ENCODE results near the gene IRS1. TPM values are rescaled to one million over a fixed set of nuclear protein-coding genes. Genes with fewer than 3 reads are reported as not detected.
A peak's percentile ranks its signal among the peaks of the same experiment; 100 is the strongest.

Gene IRS1
- total and polyA plus RNA-seq, 2 donors (not counting 1 experiment from before 2014, with no cell fraction given): 14.3 to 29.1 TPM

GRCh38 chr2:226730481-226730880 lies 69.1 kb downstream of the IRS1 start:
- H2AFZ ChIP-seq (ENCODE audit: low read length): no peak overlapping the region
- no peaks in the 10 kb centered on the region for H3K36me3 ChIP-seq (ENCODE audit: control insufficient read depth, insufficient read depth, low read length)
- no peaks in the 10 kb centered on the region for H4K20me1 ChIP-seq (ENCODE audit: control insufficient read depth, extremely low read depth, insufficient read depth, low read length)
- no peaks in the 10 kb centered on the region for H3K27me3 ChIP-seq (ENCODE audit: control insufficient read depth, insufficient read depth, low read length)
- H3K9me3 ChIP-seq (ENCODE audit: control insufficient read depth, insufficient read depth, low read depth, low read length): no peaks in the 10 kb centered on the region
- TF ChIP-seq EZH2 (IDR thresholded peaks at IDR 0.05; ENCODE audit: low read length, missing control alignments): no peak
- TF ChIP-seq, protein P1, sequence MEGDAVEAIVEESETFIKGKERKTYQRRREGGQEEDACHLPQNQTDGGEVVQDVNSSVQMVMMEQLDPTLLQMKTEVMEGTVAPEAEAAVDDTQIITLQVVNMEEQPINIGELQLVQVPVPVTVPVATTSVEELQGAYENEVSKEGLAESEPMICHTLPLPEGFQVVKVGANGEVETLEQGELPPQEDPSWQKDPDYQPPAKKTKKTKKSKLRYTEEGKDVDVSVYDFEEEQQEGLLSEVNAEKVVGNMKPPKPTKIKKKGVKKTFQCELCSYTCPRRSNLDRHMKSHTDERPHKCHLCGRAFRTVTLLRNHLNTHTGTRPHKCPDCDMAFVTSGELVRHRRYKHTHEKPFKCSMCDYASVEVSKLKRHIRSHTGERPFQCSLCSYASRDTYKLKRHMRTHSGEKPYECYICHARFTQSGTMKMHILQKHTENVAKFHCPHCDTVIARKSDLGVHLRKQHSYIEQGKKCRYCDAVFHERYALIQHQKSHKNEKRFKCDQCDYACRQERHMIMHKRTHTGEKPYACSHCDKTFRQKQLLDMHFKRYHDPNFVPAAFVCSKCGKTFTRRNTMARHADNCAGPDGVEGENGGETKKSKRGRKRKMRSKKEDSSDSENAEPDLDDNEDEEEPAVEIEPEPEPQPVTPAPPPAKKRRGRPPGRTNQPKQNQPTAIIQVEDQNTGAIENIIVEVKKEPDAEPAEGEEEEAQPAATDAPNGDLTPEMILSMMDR (conservative IDR thresholded peaks at IDR 0.05 in 1 of 2, IDR thresholded peaks at IDR 0.05 in 1 of 2; ENCODE audit: low read depth in 1 of 2, low read length in 2 of 2): peak; percentile 29 to 31
- H3K79me2 ChIP-seq (ENCODE audit: control insufficient read depth, insufficient read depth, low read length): peaks cover 7% of the 10 kb centered on the region
- H3K9ac ChIP-seq (ENCODE audit: insufficient read depth, low read length): no peak overlapping the region
- DNase-seq (ENCODE audit: low read depth in 2 of 2): peak in 1 of 2 donors; percentile 71
- H3K4me1 ChIP-seq (ENCODE audit: control insufficient read depth, extremely low read depth, insufficient read depth, low read length): peaks cover 5% of the 10 kb centered on the region
- H3K4me2 ChIP-seq (ENCODE audit: extremely low read depth, insufficient read depth, low read length): no peak overlapping the region
- no peak overlapping the region for H3K27ac ChIP-seq (ENCODE audit: insufficient read depth, low read length)
- no peak overlapping the region for H3K4me3 ChIP-seq (replicated peaks in 1 of 4; ENCODE audit: control extremely low read depth in 1 of 4, insufficient read depth in 1 of 4, low read depth in 3 of 4, low read length in 4 of 4)

DNA sequence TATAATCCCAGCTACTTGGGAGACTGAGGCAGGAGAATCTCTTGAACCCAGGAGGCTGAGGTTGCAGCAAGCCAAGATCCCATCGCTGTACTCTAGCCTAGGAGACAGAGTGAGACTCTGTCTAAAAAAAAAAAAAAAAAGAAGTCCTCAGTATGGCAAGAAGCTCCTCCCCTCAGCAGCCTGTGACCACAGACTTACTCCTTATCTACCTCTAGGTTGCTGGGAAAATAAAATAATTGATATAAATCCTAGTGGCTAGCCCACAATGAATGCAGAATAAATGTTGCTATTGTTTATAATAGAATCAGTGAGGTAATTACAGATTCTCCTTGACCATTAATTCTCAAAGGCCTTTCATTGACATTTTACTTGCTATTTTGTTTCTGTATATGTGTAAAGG lies 70.6 kb downstream of the IRS1 start:
- Histone ChIP-seq H3K79me2 (ENCODE audit: control insufficient read depth, insufficient read depth, low read length) (peaks cover 1% of the 10 kb centered on the region), H2AFZ (ENCODE audit: low read length) (no peak overlapping the region), H3K9me3 (ENCODE audit: control insufficient read depth, insufficient read depth, low read depth, low read length) (no peaks in the 10 kb centered on the region), H3K27me3 (ENCODE audit: control insufficient read depth, insufficient read depth, low read length) (no peaks in the 10 kb centered on the region), H3K4me3 (replicated peaks in 1 of 4; ENCODE audit: control extremely low read depth in 1 of 4, insufficient read depth in 1 of 4, low read depth in 3 of 4, low read length in 4 of 4) (no peak overlapping the region), H4K20me1 (ENCODE audit: control insufficient read depth, extremely low read depth, insufficient read depth, low read length) (no peaks in the 10 kb centered on the region), H3K36me3 (ENCODE audit: control insufficient read depth, insufficient read depth, low read length) (no peaks in the 10 kb centered on the region), H3K4me1 (ENCODE audit: control insufficient read depth, extremely low read depth, insufficient read depth, low read length) (peaks cover 8% of the 10 kb centered on the region), H3K9ac (ENCODE audit: insufficient read depth, low read length) (no peak overlapping the region), H3K27ac (ENCODE audit: insufficient read depth, low read length) (no peak overlapping the region), H3K4me2 (ENCODE audit: extremely low read depth, insufficient read depth, low read length) (no peak overlapping the region)
- DNase-seq (ENCODE audit: low read depth in 2 of 2): peak in 1 of 2 donors; percentile 71
- TF ChIP-seq, protein P1 (conservative IDR thresholded peaks at IDR 0.05 in 1 of 2, IDR thresholded peaks at IDR 0.05 in 1 of 2; ENCODE audit: low read depth in 1 of 2, low read length in 2 of 2): no peak

DNA sequence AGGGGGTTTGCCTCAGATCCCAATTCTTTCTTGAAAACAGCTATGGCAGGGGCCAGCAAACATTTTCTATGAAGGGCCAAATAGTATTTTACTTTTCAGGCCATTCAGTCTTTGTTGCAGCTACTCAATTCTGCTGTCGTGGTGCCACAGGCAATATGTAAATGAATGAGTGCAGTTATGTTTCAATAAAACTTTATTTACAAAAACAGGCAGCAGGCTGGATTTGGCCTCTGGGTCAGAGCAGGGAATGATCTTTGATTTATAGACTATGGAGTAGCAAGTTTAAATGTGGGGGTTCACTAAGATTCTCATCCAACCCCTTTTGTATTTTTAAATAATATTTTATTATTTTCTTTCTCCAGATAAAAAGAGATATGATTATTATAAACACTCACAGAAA lies 72.4 kb downstream of the IRS1 start:
- H3K4me3 ChIP-seq (replicated peaks in 1 of 4; ENCODE audit: control extremely low read depth in 1 of 4, insufficient read depth in 1 of 4, low read depth in 3 of 4, low read length in 4 of 4): no peak overlapping the region
- peaks cover 1% of the 10 kb centered on the region for H3K79me2 ChIP-seq (ENCODE audit: control insufficient read depth, insufficient read depth, low read length)
- no peak for DNase-seq (ENCODE audit: low read depth in 2 of 2)
- H4K20me1 ChIP-seq (ENCODE audit: control insufficient read depth, extremely low read depth, insufficient read depth, low read length): no peaks in the 10 kb centered on the region
- TF ChIP-seq, protein P1 (conservative IDR thresholded peaks at IDR 0.05 in 1 of 2, IDR thresholded peaks at IDR 0.05 in 1 of 2; ENCODE audit: low read depth in 1 of 2, low read length in 2 of 2): no peak
- no peak for TF ChIP-seq EZH2 (IDR thresholded peaks at IDR 0.05; ENCODE audit: low read length, missing control alignments)
- no peak overlapping the region for H3K27ac ChIP-seq (ENCODE audit: insufficient read depth, low read length)
- no peaks in the 10 kb centered on the region for H3K36me3 ChIP-seq (ENCODE audit: control insufficient read depth, insufficient read depth, low read length)
- H3K4me1 ChIP-seq (ENCODE audit: control insufficient read depth, extremely low read depth, insufficient read depth, low read length): peaks cover 10% of the 10 kb centered on the region
- no peak overlapping the region for H3K9ac ChIP-seq (ENCODE audit: insufficient read depth, low read length)
- no peaks in the 10 kb centered on the region for H3K27me3 ChIP-seq (ENCODE audit: control insufficient read depth, insufficient read depth, low read length)
- H3K9me3 ChIP-seq (ENCODE audit: control insufficient read depth, insufficient read depth, low read depth, low read length): no peaks in the 10 kb centered on the region
- H2AFZ ChIP-seq (ENCODE audit: low read length): no peak overlapping the region
- no peak overlapping the region for H3K4me2 ChIP-seq (ENCODE audit: extremely low read depth, insufficient read depth, low read length)

Measured in fibroblast of lung (primary cell).